ENCODE measurements around the gene BRSK2.

- TF ChIP-seq POLR2A (IDR thresholded peaks at IDR 0.05) (no peak), CTCF (IDR thresholded peaks at IDR 0.05 in 4 of 5, conservative IDR thresholded peaks at IDR 0.05 in 1 of 5) (no peak)
Observed at GRCh38 chr11:1451781-1452470, 62.2 kb downstream of the BRSK2 start.
